Spleen (tissue), 11 donors: ENCODE measurements around the gene PLRG1. TPM values are rescaled to one million over a fixed set of nuclear protein-coding genes. Genes with fewer than 3 reads are reported as not detected.

Source experiments
- DNase-seq: peaks from one replicate; pipeline ENCODE4 v3.0.0-alpha.2; 2020
- H3K27ac ChIP-seq, 8 donors: fragments of 200-600 bp; sonication (generic) in 7 of 8; 1 replicate in 4 of 8; 2 replicates in 4 of 8; pipeline versions ENCODE4 v1.5.0 to v1.8.0; 2016 to 2021; ENCODE audit warnings: inconsistent platforms in 4 of 8, mild to moderate bottlenecking in 4 of 8, moderate library complexity in 1 of 8
- H3K27me3 ChIP-seq, 7 donors: fragments of 200-600 bp; sonication (generic) in 6 of 7; replicated peaks in 1 of 7; 1 replicate in 4 of 7; 2 replicates in 3 of 7; pipeline versions ENCODE4 v1.5.0 to v1.8.0; 2016 to 2021; ENCODE audit warnings: inconsistent platforms in 3 of 7, mild to moderate bottlenecking in 1 of 7
- H3K36me3 ChIP-seq, 6 donors: fragments of 200-600 bp; sonication (generic) in 5 of 6; 1 replicate in 4 of 6; 2 replicates in 2 of 6; pipeline versions ENCODE4 v1.5.0 to v1.8.0; 2016 to 2021; ENCODE audit warnings: inconsistent platforms in 2 of 6
- H3K4me1 ChIP-seq, 6 donors: fragments of 200-600 bp; sonication (generic) in 5 of 6; 1 replicate in 3 of 6; 2 replicates in 3 of 6; pipeline versions ENCODE4 v1.5.0 to v1.8.0; 2016 to 2021; ENCODE audit warnings: inconsistent platforms in 3 of 6
- H3K4me3 ChIP-seq, 8 donors: fragments of 200-600 bp; sonication (generic) in 7 of 8; 1 replicate in 4 of 8; 2 replicates in 4 of 8; pipeline versions ENCODE4 v1.5.0 to v1.8.0; 2016 to 2021; ENCODE audit warnings: inconsistent platforms in 4 of 8, mild to moderate bottlenecking in 4 of 8, moderate library complexity in 2 of 8
- H3K9me3 ChIP-seq, 8 donors: fragments of 200-600 bp; sonication (generic) in 7 of 8; 1 replicate in 4 of 8; 2 replicates in 4 of 8; pipeline versions ENCODE4 v1.5.0 to v1.8.0; 2016 to 2021; ENCODE audit warnings: inconsistent platforms in 4 of 8
- CTCF ChIP-seq, 11 experiments: fragments of 200-600 bp in 7 of 11; fragments of 450-650 bp in 4 of 11; sonication (generic) in 4 of 11; IDR thresholded peaks in 8 of 11; conservative IDR thresholded peaks in 3 of 11; 1 replicate in 7 of 11; 2 replicates in 4 of 11; pipeline versions ENCODE4 v1.4.0 to v1.8.0; 2016 to 2021; ENCODE audit warnings: antibody characterized with exemption in 11 of 11, inconsistent platforms in 4 of 11, mild to moderate bottlenecking in 1 of 11
- POLR2A ChIP-seq, 3 donors: fragments of 450-650 bp; IDR thresholded peaks; one replicate each; pipeline ENCODE4 v1.5.1; 2017; ENCODE audit warnings: antibody characterized with exemption in 3 of 3, mild to moderate bottlenecking in 1 of 3
- POLR2AphosphoS5 ChIP-seq, 3 donors: sonication (generic); formaldehyde crosslinking; IDR thresholded peaks; one replicate each; pipeline ENCODE4 v1.5.1; 2017; ENCODE audit warnings: antibody characterized with exemption in 3 of 3
- WGBS, 5 donors: extraction: QIAGEN DNeasy Blood & Tissue Kit in 3 of 5; methylation state at CpG; one replicate each; pipeline versions ENCODE4 v1.1.5 to v1.1.7; 2013 to 2018; 5-methylcytosine and 5-hydroxymethylcytosine counted together
- intact Hi-C: fragments of 100-400 bp; cut with DNase I; formaldehyde crosslinking; loops from one replicate; pipeline ENCODE4 v1.15.0; 2023; ENCODE audit warnings: low total_unique reads
- polyA plus RNA-seq, 3 donors: library from polyadenylated mRNA; stranded (reverse); fragments of 200-250 nt; gene quantifications; one replicate each; pipeline ENCODE4 v1.2.1, GENCODE V29; 2013
- total RNA-seq, 7 donors: library from RNA; depleted of rRNA in 3 of 7; stranded (reverse); fragments of >200 nt in 3 of 7; fragmentation: NEBNext Ultra II Directional in 4 of 7; extraction: Animal tissue kit (Norgen Biotek cat#: 25700) in 4 of 7; gene quantifications; one replicate each; pipeline versions ENCODE4 v1.1.0 to v1.2.1, GENCODE V29; 2016 to 2021
- donor health status: healthy with polysubstance abuse.
- donor health status: DM: no; HTN: no; CAD: no; lungs with moderate emphysema.
- donor health status: DM: no; HTN: no; CAD: no.
- donor health status: Bipolar disorder and iron deficiency.
- donor health status: healthy.
- donor health status: DM: no; HTN: no; CAD: no.
- donor health status: DM: yes; HTN: yes; CAD: no.

The PLRG1 gene
- total and polyA plus RNA-seq, 10 donors: 37.8 to 66.2 (median 48.0) TPM

DNA sequence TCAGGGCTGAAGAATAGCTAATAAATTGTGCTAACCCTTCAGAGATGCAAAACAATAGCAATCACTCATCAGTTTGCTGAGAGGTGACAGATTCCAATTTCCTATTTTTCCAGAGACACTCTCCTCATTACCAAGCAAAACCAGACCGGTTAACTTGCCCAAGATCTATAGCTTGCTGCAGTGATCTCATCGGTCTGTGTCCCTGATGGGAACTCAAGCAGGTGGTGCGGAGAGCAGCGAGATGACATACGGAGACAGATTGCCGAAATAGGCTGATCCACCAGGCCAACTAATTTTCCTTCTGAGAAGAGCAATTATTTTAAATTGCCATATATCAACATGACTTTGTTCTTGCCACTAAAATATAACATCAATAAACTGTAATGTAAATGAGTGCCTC, 48.1 kb downstream of the PLRG1 start:
- H3K9me3 ChIP-seq: no peaks in the 10 kb centered on the region
- 68 to 82% (median 74%) methylated on average over 6 of the region's 6 CpGs for WGBS, 5 donors
- no peaks in the 10 kb centered on the region for H3K36me3 ChIP-seq
- DNase-seq: no peak
- TF ChIP-seq CTCF (IDR thresholded peaks at IDR 0.05 in 8 of 11, conservative IDR thresholded peaks at IDR 0.05 in 3 of 11): no peak
- no peak for TF ChIP-seq POLR2A (IDR thresholded peaks at IDR 0.05)
- no peak for TF ChIP-seq POLR2AphosphoS5 (IDR thresholded peaks at IDR 0.05)
- H3K27ac ChIP-seq: no peak overlapping the region
- peaks cover 0 to 40% (median 3%) of the 10 kb centered on the region in 7 donors for H3K27me3 ChIP-seq
- no peaks in the 10 kb centered on the region for H3K4me1 ChIP-seq
- intact Hi-C loops: no loop called here
- no peak overlapping the region for H3K4me3 ChIP-seq

- Histone ChIP-seq H3K27ac (no peak overlapping the region), H3K27me3 (peaks cover 0 to 46% (median 10%) of the 10 kb centered on the region in 7 donors), H3K9me3 (no peaks in the 10 kb centered on the region), H3K36me3 (no peaks in the 10 kb centered on the region), H3K4me3 (no peak overlapping the region), H3K4me1 (peaks cover 0 to under 1% (median 0%) of the 10 kb centered on the region in 6 donors)
- intact Hi-C loops: no loop called here
- 85 to 95% (median 89%) methylated on average over 5 of the region's 5 CpGs for WGBS, 5 donors
- TF ChIP-seq CTCF (IDR thresholded peaks at IDR 0.05 in 8 of 11, conservative IDR thresholded peaks at IDR 0.05 in 3 of 11): no peak
- TF ChIP-seq POLR2A (IDR thresholded peaks at IDR 0.05): no peak
- TF ChIP-seq POLR2AphosphoS5 (IDR thresholded peaks at IDR 0.05): no peak
- DNase-seq: no peak
These were observed 52.3 kb downstream of the PLRG1 start for GRCh38 chr4:154497889-154498288.

DNA sequence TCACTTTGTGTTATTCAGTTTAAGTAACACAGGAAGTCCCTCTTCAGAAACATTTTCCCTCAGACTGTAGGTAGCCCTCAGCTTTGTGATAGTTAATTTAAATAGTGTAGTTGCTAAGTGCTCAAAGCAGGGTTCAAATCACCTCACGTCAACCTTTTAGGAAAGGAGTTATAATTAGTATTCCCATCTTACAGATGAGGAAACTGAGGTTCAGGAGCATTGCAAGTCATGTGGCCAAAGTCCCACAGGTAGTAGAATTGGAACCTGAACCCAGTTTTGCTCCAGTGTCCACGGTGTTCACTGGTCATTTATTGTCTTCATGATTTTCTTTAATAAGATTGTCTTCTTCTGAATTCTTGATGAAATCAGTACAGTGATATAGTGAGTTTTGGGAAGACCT, 54.3 kb downstream of the PLRG1 start:
- intact Hi-C loops: no loop called here
- Histone ChIP-seq H3K36me3 (no peaks in the 10 kb centered on the region), H3K27me3 (peaks cover 10 to 53% (median 28%) of the 10 kb centered on the region in 7 donors), H3K9me3 (no peaks in the 10 kb centered on the region), H3K27ac (no peak overlapping the region), H3K4me1 (peaks cover 11 to 21% (median 18%) of the 10 kb centered on the region in 6 donors), H3K4me3 (no peak overlapping the region)
- no peak for DNase-seq
- 87 to 95% (median 89%) methylated on average over 2 of the region's 2 CpGs for WGBS, 5 donors
- TF ChIP-seq POLR2AphosphoS5 (IDR thresholded peaks at IDR 0.05) (no peak), POLR2A (IDR thresholded peaks at IDR 0.05) (no peak), CTCF (IDR thresholded peaks at IDR 0.05 in 8 of 11, conservative IDR thresholded peaks at IDR 0.05 in 3 of 11) (no peak)

DNA sequence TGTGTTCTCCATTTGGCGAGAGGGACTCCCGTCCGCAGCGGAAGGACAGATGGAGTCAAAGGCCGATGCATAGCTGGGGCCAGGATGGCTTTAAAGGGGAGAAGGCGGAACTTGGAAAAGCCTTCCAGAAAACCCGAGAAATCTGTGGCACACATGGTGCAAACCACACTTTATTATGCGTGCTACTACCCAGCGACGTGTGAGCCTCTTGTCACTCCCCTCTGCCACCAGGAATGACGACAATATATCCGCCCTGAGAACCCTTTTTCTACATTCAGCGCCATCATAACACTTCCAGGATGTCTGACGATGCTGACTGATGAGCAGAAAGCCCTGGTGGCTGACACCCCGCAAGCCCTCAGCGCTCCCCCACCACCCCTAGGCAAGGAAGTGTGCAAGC, 57.9 kb downstream of the PLRG1 start:
- H3K36me3 ChIP-seq: no peaks in the 10 kb centered on the region
- H3K27me3 ChIP-seq: peaks cover 10 to 78% (median 43%) of the 10 kb centered on the region in 7 donors
- no peaks in the 10 kb centered on the region for H3K9me3 ChIP-seq
- DNase-seq: no peak
- peak overlapping the region in 7 of 8 donors; percentile 21 to 72 (median 42) for H3K4me3 ChIP-seq
- intact Hi-C loops: no loop called here
- no peak for TF ChIP-seq POLR2AphosphoS5 (IDR thresholded peaks at IDR 0.05)
- no peak for TF ChIP-seq POLR2A (IDR thresholded peaks at IDR 0.05)
- TF ChIP-seq CTCF (IDR thresholded peaks at IDR 0.05 in 8 of 11, conservative IDR thresholded peaks at IDR 0.05 in 3 of 11): no peak
- H3K4me1 ChIP-seq: peaks cover 11 to 31% (median 25%) of the 10 kb centered on the region in 6 donors
- WGBS, 5 donors: 7 to 11% (median 7%) methylated on average over 16 of the region's 16 CpGs
- H3K27ac ChIP-seq: no peak overlapping the region
